Measurements from ENCODE around the gene LRWD1. TPM values are rescaled to one million over a fixed set of nuclear protein-coding genes. Genes with fewer than 3 reads are reported as not detected.

The LRWD1 gene
- total and polyA plus RNA-seq, 2 of the 13 experiments (the other 11 are each of a cell fraction or from before 2014, with no cell fraction given), result 8.5 to 16.3 TPM

GRCh38 chr7:102464577-102465280 is at the start of gene LRWD1, which contains the start of gene ALKBH4 (continued):
- TF ChIP-seq MXD4 (CRISPR knock-in tag; IDR thresholded peaks at IDR 0.05), result peak; percentile 90; the same call in 1 of the 2 replicates
- TF ChIP-seq STAT5B (CRISPR knock-in tag; IDR thresholded peaks at IDR 0.05), result no peak
- TF ChIP-seq ISL2 (CRISPR knock-in tag; IDR thresholded peaks at IDR 0.05), result 0 out of 2 replicates have a peak, but pooled peaks have one; percentile 24
- TF ChIP-seq KMT2A (CRISPR knock-in tag; IDR thresholded peaks at IDR 0.05), result peak; percentile 66; the same call in 1 of the 2 replicates
- no peak for TF ChIP-seq NCOA5 (CRISPR knock-in tag; IDR thresholded peaks at IDR 0.05)
- TF ChIP-seq KLF16 (CRISPR knock-in tag; IDR thresholded peaks at IDR 0.05), result 0 out of 4 replicates have a peak, but pooled peaks have one; percentile 17 to 26
- 0 out of 2 replicates have a peak, but pooled peaks have one; percentile 37 for TF ChIP-seq BHLHE40 (IDR thresholded peaks at IDR 0.05; ENCODE audit: low read length)
- peak; percentile 64 for TF ChIP-seq ZNF761 (CRISPR knock-in tag; conservative IDR thresholded peaks at IDR 0.05)
- peak; percentile 85 for TF ChIP-seq ARNTL (CRISPR knock-in tag; IDR thresholded peaks at IDR 0.05)
- TF ChIP-seq ZNF530 (CRISPR knock-in tag; IDR thresholded peaks at IDR 0.05; ENCODE audit: low read depth), result no peak
- peak; percentile 49; the same call in 1 of the 2 replicates for TF ChIP-seq ARID5B (CRISPR knock-in tag; IDR thresholded peaks at IDR 0.05)
- TF ChIP-seq ARNT2 (CRISPR knock-in tag; IDR thresholded peaks at IDR 0.05; ENCODE audit: low read depth), result peak; percentile 78; the same call in 1 of the 2 replicates
- TF ChIP-seq CCDC6 (CRISPR knock-in tag; IDR thresholded peaks at IDR 0.05), result peak; percentile 54; the same call in 1 of the 2 replicates
- peak; percentile 79; the same call in 1 of the 2 replicates for TF ChIP-seq CENPT (CRISPR knock-in tag; IDR thresholded peaks at IDR 0.05; ENCODE audit: low read depth)
- no peak for TF ChIP-seq TCF12 (IDR thresholded peaks at IDR 0.05)
- TF ChIP-seq TCF12 (CRISPR knock-in tag; IDR thresholded peaks at IDR 0.05), result no peak
- TF ChIP-seq EP300 (IDR thresholded peaks at IDR 0.05; ENCODE audit: low read depth in 2 of 2, low read length in 2 of 2), result no peak
- TF ChIP-seq EP300 (CRISPR knock-in tag; IDR thresholded peaks at IDR 0.05; ENCODE audit: borderline replicate concordance), result no peak
- peak; percentile 80 for TF ChIP-seq TBX2 (CRISPR knock-in tag; IDR thresholded peaks at IDR 0.05; ENCODE audit: borderline replicate concordance)
- TF ChIP-seq NFE2L1 (CRISPR knock-in tag; IDR thresholded peaks at IDR 0.05; ENCODE audit: borderline replicate concordance), result 0 out of 2 replicates have a peak, but pooled peaks have one; percentile 52
- TF ChIP-seq ZNF589 (CRISPR knock-in tag; conservative IDR thresholded peaks at IDR 0.05), result peak; percentile 78; the same call in 1 of the 2 replicates
- peak; percentile 60; the same call in 1 of the 2 replicates for TF ChIP-seq REL (CRISPR knock-in tag; conservative IDR thresholded peaks at IDR 0.05)
- TF ChIP-seq ATF4 (CRISPR knock-in tag; IDR thresholded peaks at IDR 0.05), result no peak
- no peak for TF ChIP-seq TSC22D2 (CRISPR knock-in tag; IDR thresholded peaks at IDR 0.05; ENCODE audit: borderline replicate concordance)
- no peak for TF ChIP-seq PBX2 (CRISPR knock-in tag; IDR thresholded peaks at IDR 0.05)
